B cell (primary cell): Measurements from ENCODE around the gene VPS13D.

Source experiments
- CTCF ChIP-seq: fragments of 200-600 bp; IDR thresholded peaks from one replicate; pipeline ENCODE4 v1.8.0; 2022; ENCODE audit warnings: antibody characterized with exemption, mild to moderate bottlenecking
- EZH2 ChIP-seq: IDR thresholded peaks from 2 replicates; pipeline ENCODE4 v1.6.1; 2012; ENCODE audit warnings: borderline replicate concordance, low read depth, mild to moderate bottlenecking, moderate library complexity, low read length; ENCODE audit not compliant: insufficient read depth, poor library complexity, severe bottlenecking

GRCh38 chr1:12445257-12445656 is 215.4 kb downstream of the VPS13D start:
- no peak for TF ChIP-seq CTCF
- TF ChIP-seq EZH2 = no peak
